ENCODE results near the gene SLBP. TPM values are rescaled to one million over a fixed set of nuclear protein-coding genes. Genes with fewer than 3 reads are reported as not detected.

The SLBP gene
- total and polyA plus RNA-seq, 2 of the 8 experiments (the other 6 are each of a cell fraction or from before 2014, with no cell fraction given) = 44.1 to 49.0 TPM

DNA sequence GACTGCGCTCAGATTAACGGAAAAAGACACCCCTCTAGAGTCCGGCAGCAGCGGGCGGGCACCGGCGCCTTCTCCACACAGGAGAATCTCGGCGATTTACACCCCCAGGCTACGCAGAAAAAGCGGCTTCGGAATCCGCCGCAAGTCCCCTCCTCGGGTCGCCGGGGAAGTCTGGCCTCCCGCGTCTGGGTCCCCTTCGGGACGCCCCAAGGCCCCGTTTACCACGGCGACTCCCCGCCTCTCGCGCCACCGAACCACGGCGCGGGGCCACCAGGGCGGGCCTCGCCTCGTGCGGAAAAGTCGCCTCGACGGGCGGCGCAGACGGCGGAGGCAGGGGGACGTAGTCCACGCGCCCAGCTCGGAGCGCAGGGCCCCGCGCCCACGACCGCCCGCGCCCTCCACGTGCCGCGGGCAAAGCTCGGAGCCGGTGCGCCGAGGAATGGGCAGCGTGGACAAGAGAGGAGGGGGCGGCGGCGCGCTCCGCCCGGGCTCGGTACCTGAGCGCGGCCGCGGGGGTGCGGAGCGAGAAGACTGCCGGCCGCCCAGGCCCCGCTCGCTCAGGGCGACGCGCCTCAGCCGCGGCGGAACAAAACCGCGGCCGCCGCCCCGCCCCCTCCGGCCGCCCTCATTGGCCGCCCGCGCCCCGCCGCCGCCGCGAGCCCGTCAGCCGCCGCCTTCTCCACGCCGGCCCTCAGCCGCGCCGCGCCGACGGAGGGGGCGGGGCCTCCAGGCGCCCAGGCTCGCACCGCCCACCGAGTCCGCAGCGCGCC, 28.2 kb downstream of the SLBP start, which contains the start of gene FAM53A:
Gene FAM53A, minus strand, starts transcription at position 578 of the 770 bp plus-strand sequence. CDS start 15,572 bp downstream, outside the sequence.
- FAIRE-seq = no peak
- TF ChIP-seq BRCA1 (IDR thresholded peaks at IDR 0.05; ENCODE audit: low read depth, low read length) = no peak
- no peak for TF ChIP-seq POU5F1 (IDR thresholded peaks at IDR 0.05; ENCODE audit: low read depth, low read length)
- no peak for TF ChIP-seq KDM5A (IDR thresholded peaks at IDR 0.05; ENCODE audit: low read length)
- peak; percentile 49 for TF ChIP-seq SUZ12 (IDR thresholded peaks at IDR 0.05; ENCODE audit: low read length)
- TF ChIP-seq, protein P1, sequence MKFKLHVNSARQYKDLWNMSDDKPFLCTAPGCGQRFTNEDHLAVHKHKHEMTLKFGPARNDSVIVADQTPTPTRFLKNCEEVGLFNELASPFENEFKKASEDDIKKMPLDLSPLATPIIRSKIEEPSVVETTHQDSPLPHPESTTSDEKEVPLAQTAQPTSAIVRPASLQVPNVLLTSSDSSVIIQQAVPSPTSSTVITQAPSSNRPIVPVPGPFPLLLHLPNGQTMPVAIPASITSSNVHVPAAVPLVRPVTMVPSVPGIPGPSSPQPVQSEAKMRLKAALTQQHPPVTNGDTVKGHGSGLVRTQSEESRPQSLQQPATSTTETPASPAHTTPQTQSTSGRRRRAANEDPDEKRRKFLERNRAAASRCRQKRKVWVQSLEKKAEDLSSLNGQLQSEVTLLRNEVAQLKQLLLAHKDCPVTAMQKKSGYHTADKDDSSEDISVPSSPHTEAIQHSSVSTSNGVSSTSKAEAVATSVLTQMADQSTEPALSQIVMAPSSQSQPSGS (IDR thresholded peaks at IDR 0.05; ENCODE audit: low read length) = no peak
- no peak for TF ChIP-seq BCL11A (IDR thresholded peaks at IDR 0.05; ENCODE audit: low read depth in 2 of 2, low read length in 2 of 2)
- TF ChIP-seq RAD21 (IDR thresholded peaks at IDR 0.05 in 1 of 2, conservative IDR thresholded peaks at IDR 0.05 in 1 of 2; ENCODE audit: low read depth in 2 of 2, low read length in 2 of 2) = no peak
- no peak for TF ChIP-seq EGR1 (IDR thresholded peaks at IDR 0.05; ENCODE audit: borderline replicate concordance, low read depth, low read length)
- TF ChIP-seq CHD1 (IDR thresholded peaks at IDR 0.05; ENCODE audit: low read depth, low read length) = no peak
- no peak for TF ChIP-seq KDM1A (IDR thresholded peaks at IDR 0.05; ENCODE audit: borderline replicate concordance, low read length)

More for the DNA sequence above, 28.2 kb downstream of the SLBP start, which contains the start of gene FAM53A:
- no peak within 1 kb of the TSS; the same call in 1 of the 2 replicates for H2BK12ac ChIP-seq (ENCODE audit: low read depth, low read length)
- peaks cover 0 to 5% of the 10 kb centered on the region in 2 experiments for H4K20me1 ChIP-seq (replicated peaks in 1 of 2; ENCODE audit: control insufficient read depth in 1 of 2, insufficient read depth in 2 of 2, low read length in 2 of 2)
- H4K5ac ChIP-seq (ENCODE audit: insufficient read length, low read depth, low read length) = no peak within 1 kb of the TSS
- peak within 1 kb of the TSS; percentile 40 to 67 (median 48) for H3K4me3 ChIP-seq (ENCODE audit: extremely low read depth in 1 of 4, insufficient read depth in 2 of 4, low read depth in 3 of 4, low read length in 4 of 4)
- H3K23ac ChIP-seq (ENCODE audit: insufficient read length) = no peak within 1 kb of the TSS
- H3K79me1 ChIP-seq (ENCODE audit: low read depth, low read length) = no peaks in the 10 kb centered on the region
- H2BK120ac ChIP-seq (replicated peaks; ENCODE audit: low read depth, low read length) = no peak within 1 kb of the TSS
- no peak within 1 kb of the TSS for H2AK5ac ChIP-seq (ENCODE audit: low read depth, low read length)
- no peak within 1 kb of the TSS for H2BK5ac ChIP-seq (ENCODE audit: low read depth, low read length)
- no peaks in the 10 kb centered on the region for H3K79me2 ChIP-seq (ENCODE audit: control insufficient read depth in 1 of 2, insufficient read depth in 2 of 2, low read length in 2 of 2)
- H3K9ac ChIP-seq (replicated peaks in 1 of 4; ENCODE audit: extremely low read depth in 1 of 4, low read depth in 3 of 4, low read length in 3 of 4) = peak within 1 kb of the TSS in 2 of 4 experiments; percentile 13 to 27; a peak in 4 of 7 replicates
- peaks cover 6% of the 10 kb centered on the region; the same call in 1 of the 2 replicates for H3K23me2 ChIP-seq (ENCODE audit: low read depth, low read length)
- H3K4me2 ChIP-seq (ENCODE audit: insufficient read depth in 1 of 2, low read depth in 2 of 2, low read length in 2 of 2) = peak within 1 kb of the TSS; percentile 70 to 81
- H4K91ac ChIP-seq (replicated peaks; ENCODE audit: insufficient read length, low read length) = peak within 1 kb of the TSS; percentile 85
- H3K27me3 ChIP-seq (replicated peaks in 1 of 4; ENCODE audit: control insufficient read depth in 3 of 4, extremely low read depth in 1 of 4, insufficient read depth in 3 of 4, low read length in 3 of 4) = peaks cover 11 to 17% (median 13%) of the 10 kb centered on the region in 4 experiments
- 9% methylated on average over 57 of the region's 118 CpGs; no CpG with 5 or more reads in 1 of the 2 experiments for WGBS, 2 experiments (ENCODE audit: extremely low coverage in 1 of 2, insufficient coverage in 1 of 2, insufficient read length in 1 of 2, insufficient replicate concordance in 2 of 2, low coverage in 1 of 2, low lambda C conversion rate in 2 of 2, missing lambda C conversion rate in 1 of 2)
- H3K27ac ChIP-seq (ENCODE audit: low read depth, low read length) = no peak within 1 kb of the TSS
- no peak within 1 kb of the TSS for H3K56ac ChIP-seq (replicated peaks; ENCODE audit: insufficient read length, low read depth, low read length)
- H3K18ac ChIP-seq (ENCODE audit: extremely low read depth, low read length) = peak within 1 kb of the TSS; percentile 48; the same call in 1 of the 2 replicates
- ChIA-PET CTCF (ENCODE audit: partially characterized antibody) (interaction anchor here (0.6 to 4.3 kb wide), 3 partner anchors 10 to 134 kb away, joined by 3 to 30 read pairs (median 3); no protein-coding TSS in a partner anchor), POLR2A (ENCODE audit: partially characterized antibody) (interaction anchor here (1.0 kb wide), 1 partner anchor 13 kb away, joined by 3 read pairs; no protein-coding TSS in a partner anchor)
- peaks cover 3 to 6% (median 4%) of the 10 kb centered on the region in 4 experiments; a peak in 6 of 7 replicates for H3K4me1 ChIP-seq (replicated peaks in 1 of 4; ENCODE audit: control insufficient read depth in 3 of 4, insufficient read depth in 4 of 4, low read length in 3 of 4)
- peak within 1 kb of the TSS; percentile 93 for H4K8ac ChIP-seq (ENCODE audit: extremely low read depth, insufficient read depth, low read length)
- H2BK15ac ChIP-seq (ENCODE audit: low read length) = no peak within 1 kb of the TSS
- H3K14ac ChIP-seq (ENCODE audit: insufficient read length) = no peak within 1 kb of the TSS
- H2BK20ac ChIP-seq (ENCODE audit: low read length) = no peak within 1 kb of the TSS
- no peaks in the 10 kb centered on the region for H3K36me3 ChIP-seq (ENCODE audit: control insufficient read depth in 2 of 4, insufficient read depth in 4 of 4, low read length in 3 of 4)
- H3K4ac ChIP-seq (replicated peaks; ENCODE audit: insufficient read length, low read depth, low read length) = no peak within 1 kb of the TSS
- peak in 1 of 2 experiments; percentile 38 for DNase-seq (ENCODE audit: low read depth in 1 of 2, low spot score in 2 of 2)
- H3K9me3 ChIP-seq (ENCODE audit: insufficient read depth in 2 of 2, low read depth in 1 of 2, low read length in 1 of 2) = no peaks in the 10 kb centered on the region
- H2AFZ ChIP-seq (ENCODE audit: low read length) = peak within 1 kb of the TSS; percentile 84; the same call in 1 of the 2 replicates

Data from H1 (cell line).